Activated naive CD4-positive, alpha-beta T cell treated with anti-CD3 and anti-CD28 coated beads, Interleukin-2, amount 10 ng/mL, durations not matched to agents 7 days and 5 days (primary cell): ENCODE results near the gene RASGRF2.
"Not testable (repeated sequence)": the region's sequence is repeated elsewhere in the genome, so short reads cannot be mapped to it uniquely, and the experiment has no call there.

Experiments used
- CTCF ChIA-PET: fragments of 350-600 bp; sonication (Branson Sonifier 250); formaldehyde crosslinking; loops from one replicate; lab custom pipeline; 2021; ENCODE audit warnings: antibody characterized with exemption; lab: Charles Lee
- DNase-seq: peaks from one replicate; pipeline ENCODE4 v3.0.0-alpha.2; 2020
- H3K27ac Mint-ChIP-seq: one replicate; pipeline ENCODE4 v1.8.0; 2021; ENCODE audit warnings: mild to moderate bottlenecking, moderate library complexity, mixed read lengths
- H3K27me3 Mint-ChIP-seq: one replicate; pipeline ENCODE4 v1.8.0; 2021; ENCODE audit warnings: mild to moderate bottlenecking, mixed read lengths
- H3K36me3 Mint-ChIP-seq: one replicate; pipeline ENCODE4 v1.8.0; 2021; ENCODE audit warnings: mixed read lengths
- H3K4me1 Mint-ChIP-seq: one replicate; pipeline ENCODE4 v1.8.0; 2021; ENCODE audit warnings: mixed read lengths
- H3K4me3 Mint-ChIP-seq: one replicate; pipeline ENCODE4 v1.8.0; 2021; ENCODE audit warnings: mild to moderate bottlenecking, moderate library complexity, mixed read lengths
- H3K9me3 Mint-ChIP-seq: one replicate; pipeline ENCODE4 v1.8.0; 2021; ENCODE audit warnings: mixed read lengths

Gene RASGRF2

DNA sequence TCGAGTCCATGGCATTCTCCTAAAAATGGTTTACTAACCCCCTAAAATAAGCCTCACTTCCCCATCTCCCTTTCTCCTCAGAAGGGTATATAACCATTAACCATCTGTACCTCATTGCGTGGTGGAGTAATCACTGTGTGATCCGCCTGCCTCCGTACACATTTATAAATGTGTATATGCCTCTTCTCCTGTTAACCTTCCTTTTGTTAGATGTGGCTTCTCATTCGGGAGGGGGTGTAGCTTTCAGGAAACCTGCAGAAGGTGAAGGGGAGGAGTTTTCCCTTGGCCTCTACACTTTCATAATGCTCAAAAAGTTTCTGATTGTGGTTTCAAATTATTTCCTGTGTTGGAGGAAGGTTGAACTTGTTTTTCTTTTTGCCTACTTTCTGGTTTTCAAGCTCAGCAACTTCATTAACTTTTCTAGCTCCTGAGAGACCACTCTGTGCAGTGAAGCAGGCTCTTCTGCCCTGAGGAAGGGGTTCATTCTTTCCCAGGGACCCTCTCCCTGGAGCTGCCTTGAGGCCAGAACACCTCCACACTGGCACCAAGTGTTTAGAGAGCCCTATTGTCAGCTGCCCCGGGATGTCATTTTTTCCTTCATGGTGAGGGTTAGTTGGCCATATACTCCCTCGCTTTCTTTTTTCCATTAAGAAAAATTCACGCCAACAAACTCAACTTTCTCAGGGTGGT lies 46.9 kb downstream of the RASGRF2 start:
- Mint-ChIP-seq H3K27me3 (no peaks in the 10 kb centered on the region), H3K4me3 (peak overlapping the region; percentile 74), H3K36me3 (peaks cover 9% of the 10 kb centered on the region), H3K4me1 (peaks cover 66% of the 10 kb centered on the region), H3K27ac (peak overlapping the region; percentile 97), H3K9me3 (no peaks in the 10 kb centered on the region)
- CTCF ChIA-PET: interaction anchor here (0.7 to 1.7 kb wide), 7 partner anchors 9 to 251 kb away, joined by 3 to 8 read pairs (median 4); no protein-coding TSS in a partner anchor
- peak; percentile 70 for DNase-seq

DNA sequence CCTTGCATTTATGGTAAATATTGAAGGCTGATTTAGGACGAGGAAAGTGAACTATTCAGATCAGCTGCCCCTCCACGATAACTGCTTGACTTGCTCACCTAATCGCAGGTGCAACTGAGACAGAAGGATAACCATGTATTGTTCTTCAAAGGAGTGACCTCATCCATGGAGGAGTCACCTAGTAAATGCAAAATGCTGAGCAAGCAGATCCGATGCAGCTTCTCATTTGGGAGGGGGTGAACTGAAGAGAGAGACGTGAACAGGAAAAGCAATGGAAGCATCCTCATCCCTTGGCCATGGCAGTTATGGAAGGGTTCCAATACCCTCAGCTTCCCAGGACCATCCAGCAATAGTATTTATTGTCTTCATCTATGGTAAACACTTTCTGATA lies 47.5 kb downstream of the RASGRF2 start:
- Mint-ChIP-seq H3K4me1 (peaks cover 61% of the 10 kb centered on the region), H3K4me3 (peak overlapping the region; percentile 74)

DNA sequence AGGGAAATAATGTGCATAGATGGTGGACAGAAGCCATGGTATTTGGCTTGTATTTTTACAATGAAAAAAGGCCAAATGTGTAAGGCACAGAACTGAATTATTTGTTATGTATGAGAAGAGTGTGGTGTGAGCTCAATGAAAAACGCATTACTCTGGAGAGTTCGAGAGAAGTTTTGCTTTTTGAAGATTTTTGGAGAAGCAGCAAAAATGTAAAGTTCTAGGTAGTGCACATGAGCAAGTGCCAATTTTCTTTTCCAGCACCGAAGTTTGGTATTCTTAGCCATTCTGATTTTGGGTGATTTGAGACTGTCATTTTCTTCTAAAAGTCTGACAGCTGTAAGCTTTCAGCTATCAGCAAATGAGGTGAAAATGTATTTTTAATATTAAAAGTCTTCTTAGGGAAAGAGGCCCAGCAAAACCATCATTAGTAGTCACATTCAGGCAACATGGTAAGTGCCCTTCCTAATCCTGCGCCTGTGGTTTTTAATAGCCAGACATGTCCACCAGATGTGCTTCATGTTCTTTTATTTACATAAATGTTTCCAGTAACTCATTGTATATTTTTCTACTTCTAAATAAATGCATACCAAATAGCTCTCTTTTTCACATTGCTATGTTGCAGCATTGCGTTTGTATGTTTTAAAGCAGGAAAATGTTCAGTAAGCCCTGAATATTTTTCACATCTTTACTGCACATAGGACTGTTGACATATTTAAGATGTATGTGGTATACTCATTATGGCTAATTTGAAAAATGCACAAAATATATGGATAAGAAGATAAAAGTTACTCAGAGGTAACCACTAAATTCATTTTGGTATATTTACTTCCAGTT lies 50.4 kb downstream of the RASGRF2 start:
- Mint-ChIP-seq H3K27me3 (no peaks in the 10 kb centered on the region), H3K27ac (no peak overlapping the region), H3K9me3 (no peaks in the 10 kb centered on the region), H3K4me3 (no peak overlapping the region), H3K4me1 (peaks cover 44% of the 10 kb centered on the region), H3K36me3 (no peaks in the 10 kb centered on the region)
- no peak for DNase-seq
- CTCF ChIA-PET: no interaction called here

More for the DNA sequence above, 47.5 kb downstream of the RASGRF2 start:
- H3K36me3 Mint-ChIP-seq: peaks cover 8% of the 10 kb centered on the region
- no peaks in the 10 kb centered on the region for H3K9me3 Mint-ChIP-seq
- peak overlapping the region; percentile 97 for H3K27ac Mint-ChIP-seq
- CTCF ChIA-PET: interaction anchor here (0.7 to 1.7 kb wide), 7 partner anchors 9 to 251 kb away, joined by 3 to 8 read pairs (median 4); no protein-coding TSS in a partner anchor
- no peaks in the 10 kb centered on the region for H3K27me3 Mint-ChIP-seq
- DNase-seq: peak; percentile 38

DNA sequence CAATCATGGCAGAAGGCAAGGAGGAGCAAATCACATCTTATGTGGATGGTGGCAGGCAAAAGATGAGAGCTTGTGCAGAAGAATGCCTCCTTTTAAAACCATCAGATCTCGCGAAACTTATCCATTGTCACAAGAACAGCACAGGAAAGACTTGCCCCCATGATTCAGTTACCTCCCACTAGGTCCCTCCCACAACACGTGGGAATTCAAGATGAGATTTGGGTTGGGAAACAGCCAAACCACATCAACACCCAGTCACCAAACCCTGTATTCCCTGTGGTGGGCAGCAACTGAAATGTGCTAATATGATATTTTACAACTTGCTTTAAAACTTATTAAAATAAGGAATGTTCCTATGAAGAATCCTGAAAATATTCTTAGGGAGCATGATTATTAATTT lies 54.2 kb downstream of the RASGRF2 start:
- H3K4me3 Mint-ChIP-seq: no peak overlapping the region
- no peaks in the 10 kb centered on the region for H3K9me3 Mint-ChIP-seq
- DNase-seq: no peak
- H3K4me1 Mint-ChIP-seq: peaks cover 23% of the 10 kb centered on the region
- no peaks in the 10 kb centered on the region for H3K27me3 Mint-ChIP-seq
- H3K27ac Mint-ChIP-seq: no peak overlapping the region
- H3K36me3 Mint-ChIP-seq: no peaks in the 10 kb centered on the region
- CTCF ChIA-PET: no interaction called here

DNA sequence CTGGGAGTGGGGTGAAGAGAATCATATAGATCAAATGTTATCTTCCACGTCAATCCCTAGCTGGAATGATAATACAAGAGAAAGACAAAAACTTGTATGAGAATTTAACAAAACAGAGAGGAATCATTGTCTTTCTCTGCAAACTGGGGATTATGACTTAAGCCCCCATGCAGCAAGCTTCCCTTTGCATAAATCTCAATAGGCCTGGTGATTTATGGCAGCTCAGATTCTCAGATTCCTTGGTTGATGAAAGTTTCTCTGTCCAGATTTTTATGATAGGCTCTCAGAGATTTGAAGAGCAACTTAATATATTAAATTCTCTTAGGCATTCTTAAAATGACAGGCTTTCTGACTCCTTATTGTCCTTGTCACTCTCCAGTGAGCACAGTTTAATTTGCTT lies 56.0 kb downstream of the RASGRF2 start:
- Mint-ChIP-seq H3K36me3 (no peaks in the 10 kb centered on the region), H3K27ac (no peak overlapping the region), H3K9me3 (no peaks in the 10 kb centered on the region), H3K4me1 (peaks cover 22% of the 10 kb centered on the region), H3K4me3 (no peak overlapping the region), H3K27me3 (no peaks in the 10 kb centered on the region)
- DNase-seq: no peak
- CTCF ChIA-PET: interaction anchor here (1.5 to 2.9 kb wide), 2 partner anchors 9 to 18 kb away, joined by 5 to 8 read pairs; no protein-coding TSS in a partner anchor

DNA sequence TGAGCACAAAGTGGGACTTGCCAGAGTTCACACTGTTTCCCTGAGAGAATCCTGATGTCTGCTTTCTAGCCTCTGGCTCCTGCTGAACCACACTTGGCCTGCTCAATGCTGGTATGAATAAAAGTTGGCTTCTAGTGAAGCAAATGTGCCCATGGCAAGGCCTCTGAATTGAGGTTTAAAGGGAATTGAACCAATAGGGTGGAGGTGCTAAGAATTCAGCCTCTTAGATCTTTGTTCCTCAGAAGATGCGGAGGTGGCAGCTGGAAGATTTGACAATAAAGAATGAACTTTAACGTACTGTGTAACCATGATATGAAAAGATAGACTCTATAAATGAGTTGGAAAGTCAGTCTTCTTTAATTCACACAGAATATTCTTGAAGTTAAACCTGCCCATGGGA lies 57.2 kb downstream of the RASGRF2 start:
- Mint-ChIP-seq H3K9me3 (no peaks in the 10 kb centered on the region), H3K27ac (no peak overlapping the region), H3K4me1 (peaks cover 28% of the 10 kb centered on the region), H3K4me3 (no peak overlapping the region), H3K36me3 (no peaks in the 10 kb centered on the region), H3K27me3 (no peaks in the 10 kb centered on the region)
- no peak for DNase-seq
- CTCF ChIA-PET: interaction anchor here (1.5 to 2.9 kb wide), 2 partner anchors 10 to 19 kb away, joined by 5 to 8 read pairs; no protein-coding TSS in a partner anchor

DNA sequence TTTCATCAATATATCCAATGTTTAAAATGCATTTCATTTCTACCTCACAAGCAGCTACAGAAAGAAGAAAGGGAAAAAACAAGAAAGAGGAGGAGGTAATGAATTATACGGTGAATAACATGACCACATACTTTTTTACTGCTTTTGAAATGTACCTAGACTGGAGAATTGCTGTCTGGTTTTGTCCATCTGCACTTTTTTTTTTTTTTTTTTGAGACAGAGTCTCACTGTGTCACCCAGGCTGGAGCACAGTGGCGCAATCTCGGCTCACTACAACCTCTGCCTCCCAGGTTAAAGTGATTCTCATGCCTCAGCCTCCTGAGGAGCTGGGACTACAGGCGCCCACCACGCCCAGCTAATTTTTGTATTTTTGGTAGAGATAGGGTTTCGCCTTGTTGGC lies 58.4 kb downstream of the RASGRF2 start:
- H3K27ac Mint-ChIP-seq, H3K27me3 Mint-ChIP-seq, H3K9me3 Mint-ChIP-seq, H3K4me3 Mint-ChIP-seq, DNase-seq, H3K36me3 Mint-ChIP-seq: not testable (repeated sequence)
- H3K4me1 Mint-ChIP-seq: peaks cover 40% of the 10 kb centered on the region
- CTCF ChIA-PET: interaction anchor here (0.6 to 1.1 kb wide), 2 partner anchors 11 to 90 kb away, joined by 3 to 6 read pairs; no protein-coding TSS in a partner anchor

DNA sequence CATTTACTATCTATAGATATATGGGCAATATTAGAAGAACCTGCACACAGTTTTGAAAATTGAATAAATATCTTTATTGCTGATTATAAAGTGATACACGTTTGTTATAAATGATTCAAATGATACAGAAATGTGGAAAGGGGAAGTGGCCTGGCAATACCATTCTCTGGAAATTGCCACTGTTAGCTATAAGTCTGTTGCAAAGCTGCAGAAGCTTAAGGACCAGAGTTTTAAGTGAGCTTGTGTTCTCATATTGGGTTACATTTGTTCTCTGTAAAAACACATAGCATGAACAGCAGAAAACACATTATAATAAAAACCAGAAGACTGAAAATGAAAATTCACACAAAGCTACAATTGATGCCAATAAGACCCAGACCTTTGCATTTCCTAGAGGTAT lies 59.6 kb downstream of the RASGRF2 start:
- Mint-ChIP-seq H3K36me3 (no peaks in the 10 kb centered on the region), H3K9me3 (no peaks in the 10 kb centered on the region), H3K4me1 (peaks cover 36% of the 10 kb centered on the region), H3K27me3 (no peaks in the 10 kb centered on the region), H3K27ac (no peak overlapping the region), H3K4me3 (no peak overlapping the region)
- CTCF ChIA-PET: interaction anchor here (1.2 kb wide), 1 partner anchor 310 kb away, joined by 3 read pairs; no protein-coding TSS in a partner anchor
- DNase-seq: no peak

- CTCF ChIA-PET: interaction anchor here (1.2 kb wide), 1 partner anchor 311 kb away, joined by 3 read pairs; no protein-coding TSS in a partner anchor
- Mint-ChIP-seq H3K27ac (no peak overlapping the region), H3K36me3 (no peaks in the 10 kb centered on the region), H3K4me1 (peaks cover 36% of the 10 kb centered on the region), H3K27me3 (no peaks in the 10 kb centered on the region), H3K4me3 (no peak overlapping the region), H3K9me3 (no peaks in the 10 kb centered on the region)
- no peak for DNase-seq
Measured at GRCh38 chr5:81020478-81021167, 60.5 kb downstream of the RASGRF2 start.

- no peaks in the 10 kb centered on the region for H3K36me3 Mint-ChIP-seq
- peaks cover 36% of the 10 kb centered on the region for H3K4me1 Mint-ChIP-seq
- H3K4me3 Mint-ChIP-seq: no peak overlapping the region
- no peaks in the 10 kb centered on the region for H3K27me3 Mint-ChIP-seq
- no peaks in the 10 kb centered on the region for H3K9me3 Mint-ChIP-seq
- CTCF ChIA-PET: no interaction called here
- H3K27ac Mint-ChIP-seq: no peak overlapping the region
- no peak for DNase-seq
Measured at GRCh38 chr5:81021486-81021885, 61.3 kb downstream of the RASGRF2 start.

GRCh38 chr5:81021951-81022687 lies 62.0 kb downstream of the RASGRF2 start:
- Mint-ChIP-seq H3K27me3 (no peaks in the 10 kb centered on the region), H3K9me3 (no peaks in the 10 kb centered on the region), H3K36me3 (no peaks in the 10 kb centered on the region), H3K4me1 (peaks cover 35% of the 10 kb centered on the region), H3K27ac (no peak overlapping the region), H3K4me3 (no peak overlapping the region)
- CTCF ChIA-PET: no interaction called here
- no peak for DNase-seq

GRCh38 chr5:81022688-81023084 lies 62.5 kb downstream of the RASGRF2 start:
- DNase-seq: no peak
- Mint-ChIP-seq H3K27ac (no peak overlapping the region), H3K9me3 (peaks cover 4% of the 10 kb centered on the region), H3K4me1 (peaks cover 32% of the 10 kb centered on the region), H3K4me3 (no peak overlapping the region), H3K27me3 (no peaks in the 10 kb centered on the region), H3K36me3 (peaks cover 3% of the 10 kb centered on the region)
- CTCF ChIA-PET: no interaction called here

GRCh38 chr5:81023261-81023970 lies 63.3 kb downstream of the RASGRF2 start:
- DNase-seq: no peak
- CTCF ChIA-PET: no interaction called here
- Mint-ChIP-seq H3K36me3 (peaks cover 4% of the 10 kb centered on the region), H3K4me3 (no peak overlapping the region), H3K9me3 (peaks cover 7% of the 10 kb centered on the region), H3K27me3 (no peaks in the 10 kb centered on the region), H3K27ac (no peak overlapping the region), H3K4me1 (peaks cover 24% of the 10 kb centered on the region)
